ENCODE data around the gene HBE1.

DNA sequence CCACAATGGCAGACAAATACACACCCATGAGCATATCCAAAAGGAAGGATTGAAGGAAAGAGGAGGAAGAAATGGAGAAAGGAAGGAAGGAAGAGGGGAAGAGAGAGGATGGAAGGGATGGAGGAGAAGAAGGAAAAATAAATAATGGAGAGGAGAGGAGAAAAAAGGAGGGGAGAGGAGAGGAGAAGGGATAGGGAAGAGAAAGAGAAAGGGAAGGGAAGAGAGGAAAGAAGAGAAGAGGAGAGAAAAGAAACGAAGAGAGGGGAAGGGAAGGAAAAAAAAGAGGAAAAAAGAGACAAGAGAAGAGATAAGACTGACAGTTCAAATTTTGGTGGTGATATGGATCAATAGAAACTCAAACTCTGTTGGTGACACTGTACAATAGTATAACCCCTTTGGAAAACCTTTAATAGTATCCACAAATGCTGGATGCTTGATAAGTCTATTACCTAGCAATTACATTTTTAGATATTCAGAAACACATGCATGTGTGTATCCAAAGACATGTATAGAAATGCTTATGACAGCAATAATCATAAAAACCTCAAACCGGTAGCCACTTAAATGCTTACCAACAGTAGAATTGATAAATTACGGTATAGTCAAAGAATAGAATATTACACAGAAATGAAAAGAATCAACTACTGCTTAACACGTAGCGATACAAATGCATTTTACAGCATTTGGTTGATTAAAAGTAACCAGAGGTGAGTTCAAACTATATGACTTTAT lies 34.2 kb downstream of the HBE1 start:
- TF ChIP-seq SMARCC2 (IDR thresholded peaks at IDR 0.05; ENCODE audit: low read depth), result no peak; the same call in 1 of the 2 replicates
- TF ChIP-seq EZH2 (IDR thresholded peaks at IDR 0.05; ENCODE audit: borderline replicate concordance, low read depth, low read length), result no peak
- no peak for TF ChIP-seq HMG20B (CRISPR knock-in tag; IDR thresholded peaks at IDR 0.05)

All from K562 (cell line).